NCI-H2171 (cell line): Measurements from ENCODE around the gene RBMS3.
"Not testable (repeated sequence)": the region's sequence is repeated elsewhere in the genome, so short reads cannot be mapped to it uniquely, and the experiment has no call there.

Experiments
- DNase-seq: peaks from one replicate; lab custom pipeline; 2025; lab: John Stamatoyannopoulos, UW

RBMS3 gene

GRCh38 chr3:29339016-29339833 lies 58.4 kb downstream of the RBMS3 start:
- no peak for DNase-seq

- no peak for DNase-seq
Measured at GRCh38 chr3:29344154-29344553, 63.3 kb downstream of the RBMS3 start.

GRCh38 chr3:29344935-29345334 lies 64.1 kb downstream of the RBMS3 start:
- no peak for DNase-seq

GRCh38 chr3:29345516-29346300 lies 64.8 kb downstream of the RBMS3 start:
- no peak for DNase-seq

- DNase-seq, result no peak
Measured at GRCh38 chr3:29346828-29347227, 66.0 kb downstream of the RBMS3 start.

GRCh38 chr3:29347412-29347811 lies 66.5 kb downstream of the RBMS3 start:
- DNase-seq, result no peak

- no peak for DNase-seq
Measured at GRCh38 chr3:29348316-29348715, 67.4 kb downstream of the RBMS3 start.

- no peak for DNase-seq
Measured at GRCh38 chr3:29349049-29349448, 68.2 kb downstream of the RBMS3 start.

- no peak for DNase-seq
Measured at GRCh38 chr3:29353807-29354206, 72.9 kb downstream of the RBMS3 start.

- no peak for DNase-seq
Measured at GRCh38 chr3:29354894-29355293, 74.0 kb downstream of the RBMS3 start.

GRCh38 chr3:29356062-29356461 lies 75.2 kb downstream of the RBMS3 start:
- DNase-seq, result no peak

- not testable (repeated sequence) for DNase-seq
Measured at GRCh38 chr3:29360289-29360688, 79.4 kb downstream of the RBMS3 start.

- DNase-seq, result no peak
Measured at GRCh38 chr3:29363110-29363509, 82.2 kb downstream of the RBMS3 start.

GRCh38 chr3:29370021-29370420 lies 89.2 kb downstream of the RBMS3 start:
- DNase-seq, result no peak

- DNase-seq, result no peak
Measured at GRCh38 chr3:29370476-29371420, 89.9 kb downstream of the RBMS3 start.

- no peak for DNase-seq
Measured at GRCh38 chr3:29373131-29373680, 92.3 kb downstream of the RBMS3 start.

GRCh38 chr3:29374226-29374625 lies 93.4 kb downstream of the RBMS3 start:
- no peak for DNase-seq

GRCh38 chr3:29379097-29379496 lies 98.2 kb downstream of the RBMS3 start:
- DNase-seq, result no peak

GRCh38 chr3:29381595-29381994 lies 100.7 kb downstream of the RBMS3 start:
- DNase-seq, result no peak

GRCh38 chr3:29382409-29382808 lies 101.5 kb downstream of the RBMS3 start:
- no peak for DNase-seq

- DNase-seq, result no peak
Measured at GRCh38 chr3:29382845-29383244, 102.0 kb downstream of the RBMS3 start.

- DNase-seq, result no peak
Measured at GRCh38 chr3:29384640-29385039, 103.8 kb downstream of the RBMS3 start.
